ENCODE results near the gene KCNH4.
"Not testable (repeated sequence)": the region's sequence is repeated elsewhere in the genome, so short reads cannot be mapped to it uniquely, and the experiment has no call there.

The KCNH4 gene

GRCh38 chr17:42177684-42178083 is 3.3 kb downstream of the KCNH4 start:
- no peak for DNase-seq

GRCh38 chr17:42174126-42174783 is 6.7 kb downstream of the KCNH4 start:
- no peak for DNase-seq

GRCh38 chr17:42171831-42172230 is 9.1 kb downstream of the KCNH4 start:
- DNase-seq, result no peak

GRCh38 chr17:42169351-42169750 is 11.6 kb downstream of the KCNH4 start:
- DNase-seq, result no peak

- DNase-seq, result no peak
Measured at GRCh38 chr17:42167807-42168206, 13.1 kb downstream of the KCNH4 start.

GRCh38 chr17:42166196-42166763 is 14.7 kb downstream of the KCNH4 start:
- DNase-seq, result no peak

- DNase-seq, result no peak
Measured at GRCh38 chr17:42165751-42166150, 15.2 kb downstream of the KCNH4 start.

GRCh38 chr17:42163696-42164407 is 17.1 kb downstream of the KCNH4 start:
- DNase-seq, result no peak

- DNase-seq, result no peak
Measured at GRCh38 chr17:42163113-42163512, 17.8 kb downstream of the KCNH4 start.

- no peak for DNase-seq
Measured at GRCh38 chr17:42160531-42160910, 20.4 kb downstream of the KCNH4 start.

GRCh38 chr17:42159796-42160530 is 21.0 kb downstream of the KCNH4 start:
- no peak for DNase-seq

GRCh38 chr17:42155614-42156045 is 25.3 kb downstream of the KCNH4 start:
- DNase-seq, result no peak

GRCh38 chr17:42153919-42154742 is 26.8 kb downstream of the KCNH4 start:
- no peak for DNase-seq

- no peak for DNase-seq
Measured at GRCh38 chr17:42146911-42147607, 33.9 kb downstream of the KCNH4 start.

- DNase-seq, result not testable (repeated sequence)
Measured at GRCh38 chr17:42143138-42143537, 37.8 kb downstream of the KCNH4 start.

GRCh38 chr17:42142371-42142896 is 38.5 kb downstream of the KCNH4 start:
- DNase-seq, result no peak

GRCh38 chr17:42141382-42141781 is 39.6 kb downstream of the KCNH4 start:
- DNase-seq, result no peak

GRCh38 chr17:42140690-42141089 is 40.3 kb downstream of the KCNH4 start:
- DNase-seq, result not testable (repeated sequence)

- no peak for DNase-seq
Measured at GRCh38 chr17:42138749-42139492, 42.0 kb downstream of the KCNH4 start.

- no peak for DNase-seq
Measured at GRCh38 chr17:42136654-42137051, 44.3 kb downstream of the KCNH4 start.
